COLO829 (cell line): Measurements from ENCODE around the gene PIKFYVE.
"Not testable (repeated sequence)": the region's sequence is repeated elsewhere in the genome, so short reads cannot be mapped to it uniquely, and the experiment has no call there.

Experiments used
- DNase-seq: peaks from one replicate; pipeline ENCODE4 v3.0.0; 2012; ENCODE audit warnings: low spot score

Gene PIKFYVE

GRCh38 chr2:208255557-208256106, 10.4 kb upstream of the PIKFYVE start:
- DNase-seq = no peak

- DNase-seq = no peak
These were observed 9.8 kb upstream of the PIKFYVE start for GRCh38 chr2:208256192-208256782.

GRCh38 chr2:208256849-208257813, 8.9 kb upstream of the PIKFYVE start:
- DNase-seq = not testable (repeated sequence)

GRCh38 chr2:208265371-208265800, 669 bp upstream of the PIKFYVE start:
- no peak for DNase-seq

GRCh38 chr2:208266553-208266893, 468 bp downstream of the PIKFYVE start:
- DNase-seq = no peak

- DNase-seq = no peak
These were observed 881 bp downstream of the PIKFYVE start for GRCh38 chr2:208266936-208267335.

- not testable (repeated sequence) for DNase-seq
These were observed 1.5 kb downstream of the PIKFYVE start for GRCh38 chr2:208267526-208267925.

GRCh38 chr2:208268156-208268952, 2.3 kb downstream of the PIKFYVE start:
- no peak for DNase-seq

- DNase-seq = no peak
These were observed 3.0 kb downstream of the PIKFYVE start for GRCh38 chr2:208269091-208269490.

GRCh38 chr2:208274748-208275147, 8.7 kb downstream of the PIKFYVE start:
- DNase-seq = no peak

- DNase-seq = no peak
These were observed 12.5 kb downstream of the PIKFYVE start for GRCh38 chr2:208278549-208278948.

- DNase-seq = no peak
These were observed 13.2 kb downstream of the PIKFYVE start for GRCh38 chr2:208279236-208279635.

- DNase-seq = no peak
These were observed 14.2 kb downstream of the PIKFYVE start for GRCh38 chr2:208280234-208280633.

GRCh38 chr2:208280933-208281332, 14.9 kb downstream of the PIKFYVE start:
- DNase-seq = no peak

GRCh38 chr2:208285853-208286252, 19.8 kb downstream of the PIKFYVE start:
- no peak for DNase-seq

GRCh38 chr2:208294482-208295024, 28.5 kb downstream of the PIKFYVE start:
- no peak for DNase-seq

- no peak for DNase-seq
These were observed 29.8 kb downstream of the PIKFYVE start for GRCh38 chr2:208295834-208296233.

- DNase-seq = no peak
These were observed 30.6 kb downstream of the PIKFYVE start for GRCh38 chr2:208296610-208297009.

- no peak for DNase-seq
These were observed 31.9 kb downstream of the PIKFYVE start for GRCh38 chr2:208297961-208298360.

- DNase-seq = no peak
These were observed 35.0 kb downstream of the PIKFYVE start for GRCh38 chr2:208300847-208301618.

GRCh38 chr2:208304157-208304556, 38.1 kb downstream of the PIKFYVE start:
- DNase-seq = no peak
